Activated CD8-positive, alpha-beta memory T cell treated with anti-CD3 and anti-CD28 coated beads for 48 hours (primary cell): ENCODE results near the gene GATD1.

Experiments
- DNase-seq, 3 experiments: peaks; one replicate each; pipeline ENCODE4 v3.0.0-alpha.2; 2020; ENCODE audit warnings: low read depth in 2 of 3, low spot score in 2 of 3

The GATD1 gene

DNA sequence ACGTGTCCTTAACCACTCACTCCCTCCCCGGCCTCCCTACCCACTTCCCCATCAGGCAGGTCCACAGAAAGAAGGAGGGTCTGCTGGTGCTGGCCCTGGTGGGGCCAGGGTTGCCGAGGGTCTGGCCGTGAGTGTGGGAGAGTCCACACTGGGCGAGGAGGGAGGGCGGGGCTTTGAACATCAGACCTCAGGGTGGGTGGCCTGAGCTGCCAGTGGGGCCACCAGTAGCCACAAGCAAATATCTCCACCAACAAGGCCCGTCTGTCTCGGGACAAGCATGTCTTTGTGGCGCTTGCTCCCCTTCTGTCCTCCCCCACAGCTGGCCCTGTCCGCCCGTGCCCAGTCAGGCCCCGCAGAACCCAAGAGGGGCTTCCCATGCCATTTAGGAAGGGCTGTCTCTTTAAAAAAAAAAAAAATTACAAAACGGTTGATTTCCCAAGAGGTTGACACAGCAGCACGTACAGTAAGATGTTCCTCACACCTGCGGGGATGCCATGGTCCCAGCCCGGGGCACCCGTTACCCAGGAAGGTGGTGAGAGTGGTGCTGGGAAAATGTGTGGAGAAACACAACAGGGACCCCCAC, 47.7 kb downstream of the GATD1 start:
- DNase-seq = no peak

DNA sequence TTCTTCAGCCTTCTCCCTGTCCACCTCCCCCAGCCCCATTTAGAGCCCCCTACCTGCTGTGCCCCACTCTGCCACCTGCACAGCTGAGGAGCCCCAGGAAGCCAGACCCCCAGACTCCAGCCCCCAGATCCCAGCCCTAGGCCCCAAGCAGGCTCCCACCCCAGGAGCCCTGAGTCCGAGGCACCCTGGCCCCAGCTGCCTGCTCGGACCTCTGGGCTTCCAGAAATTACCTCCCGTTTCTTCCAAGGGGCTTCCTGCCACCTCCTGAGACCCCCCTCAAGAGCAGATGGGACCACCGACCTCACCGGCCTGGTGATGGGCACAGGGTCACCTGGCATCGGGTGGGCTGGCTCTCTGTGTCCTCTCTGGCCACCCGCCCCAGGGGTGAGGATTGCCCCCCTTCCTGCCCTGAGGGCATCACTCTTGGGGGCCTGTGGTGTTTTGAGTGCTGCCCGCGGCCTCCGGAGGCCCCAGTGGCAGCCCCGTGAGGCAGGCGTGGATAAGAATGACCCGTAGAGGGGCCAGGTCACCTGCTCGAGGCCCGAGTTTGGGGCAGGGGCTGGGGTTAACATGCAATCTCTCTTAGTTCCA, 48.3 kb downstream of the GATD1 start:
- DNase-seq = no peak

DNA sequence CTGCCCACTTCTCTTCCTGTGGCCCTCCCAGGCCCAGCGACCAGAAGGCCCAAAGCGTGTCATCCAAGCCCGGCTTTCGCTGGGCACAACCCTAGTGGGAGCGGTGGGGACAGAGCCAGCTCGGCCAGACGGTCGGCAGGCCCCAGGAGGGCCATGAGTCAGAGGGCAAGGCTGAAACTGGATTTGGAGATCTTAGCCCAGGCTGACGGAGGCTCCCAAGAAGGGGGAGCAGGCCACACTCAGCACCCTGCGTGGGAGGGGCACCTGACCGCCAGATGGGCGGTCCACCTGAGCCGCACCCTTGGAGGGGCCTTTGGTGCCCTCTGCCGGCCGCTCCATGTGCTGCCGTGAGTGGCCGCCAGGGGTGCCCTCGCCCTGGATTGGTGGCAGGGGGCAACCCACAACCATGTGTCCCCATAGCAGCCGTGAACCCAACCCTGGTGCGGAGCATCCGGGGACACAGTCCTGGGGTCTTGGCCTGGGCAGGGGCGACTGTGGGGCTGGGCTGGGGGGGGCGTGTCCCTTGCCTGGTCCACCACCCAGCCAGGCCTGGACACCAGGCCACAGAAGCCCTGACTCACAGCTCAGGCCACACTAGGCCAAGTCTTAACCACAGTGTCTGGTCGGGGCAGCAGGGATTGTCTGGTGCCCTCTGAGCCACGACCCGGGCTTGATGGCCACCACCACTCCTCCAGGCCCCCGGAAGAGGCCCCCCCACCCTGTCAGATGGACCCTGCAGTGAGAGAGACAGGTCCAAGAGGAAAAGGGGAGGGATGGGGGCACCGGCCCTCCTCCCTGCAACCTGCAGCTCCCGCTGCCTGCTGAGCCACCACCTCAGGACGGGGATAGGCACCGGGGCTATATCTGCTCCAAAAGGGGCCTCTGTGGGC, 49.2 kb downstream of the GATD1 start:
- peak; percentile 64 to 76 (median 66) for DNase-seq

DNA sequence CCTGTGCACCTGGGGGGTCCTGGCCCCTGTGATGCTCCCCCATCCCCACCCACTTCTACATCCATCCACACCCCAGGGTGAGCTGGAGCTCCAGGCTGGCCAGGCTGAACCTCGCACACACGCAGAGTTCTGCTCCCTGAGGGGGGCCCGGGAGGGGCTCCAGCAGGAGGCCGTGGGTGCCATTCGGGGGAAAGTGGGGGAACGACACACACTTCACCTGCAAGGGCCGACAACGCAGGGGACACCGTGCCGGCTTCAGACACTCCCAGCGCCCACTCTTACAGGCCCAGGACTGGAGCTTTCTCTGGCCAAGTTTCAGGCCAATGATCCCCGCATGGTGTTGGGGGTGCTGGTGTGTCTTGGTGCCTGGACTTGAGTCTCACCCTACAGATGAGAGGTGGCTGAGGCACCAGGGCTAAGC, 50.0 kb downstream of the GATD1 start:
- DNase-seq = no peak

DNA sequence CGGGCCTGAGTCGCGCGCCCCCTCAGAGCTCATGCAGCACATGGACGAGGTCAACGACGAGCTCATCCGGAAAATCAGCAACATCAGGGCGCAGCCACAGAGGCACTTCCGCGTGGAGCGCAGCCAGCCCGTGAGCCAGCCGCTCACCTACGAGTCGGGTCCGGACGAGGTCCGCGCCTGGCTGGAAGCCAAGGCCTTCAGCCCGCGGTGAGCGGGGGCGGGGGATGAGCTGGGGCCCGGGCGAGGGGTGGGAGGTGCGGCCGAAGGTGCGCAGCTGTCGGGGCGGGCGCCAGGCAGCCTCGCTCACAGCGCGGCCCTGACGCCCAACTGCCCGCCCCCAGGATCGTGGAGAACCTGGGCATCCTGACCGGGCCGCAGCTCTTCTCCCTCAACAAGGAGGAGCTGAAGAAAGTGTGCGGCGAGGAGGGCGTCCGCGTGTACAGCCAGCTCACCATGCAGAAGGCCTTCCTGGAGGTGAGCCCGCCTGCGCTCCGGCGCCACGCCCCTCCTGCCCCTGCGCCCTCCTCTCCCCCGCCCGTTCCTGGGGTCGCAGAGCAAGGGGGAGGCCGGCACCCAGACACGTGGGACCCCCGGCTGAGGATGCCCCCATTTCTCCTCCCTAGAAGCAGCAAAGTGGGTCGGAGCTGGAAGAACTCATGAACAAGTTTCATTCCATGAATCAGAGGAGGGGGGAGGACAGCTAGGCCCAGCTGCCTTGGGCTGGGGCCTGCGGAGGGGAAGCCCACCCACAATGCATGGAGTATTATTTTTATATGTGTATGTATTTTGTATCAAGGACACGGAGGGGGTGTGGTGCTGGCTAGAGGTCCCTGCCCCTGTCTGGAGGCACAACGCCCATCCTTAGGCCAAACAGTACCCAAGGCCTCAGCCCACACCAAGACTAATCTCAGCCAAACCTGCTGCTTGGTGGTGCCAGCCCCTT, 50.7 kb downstream of the GATD1 start:
- DNase-seq = no peak

DNA sequence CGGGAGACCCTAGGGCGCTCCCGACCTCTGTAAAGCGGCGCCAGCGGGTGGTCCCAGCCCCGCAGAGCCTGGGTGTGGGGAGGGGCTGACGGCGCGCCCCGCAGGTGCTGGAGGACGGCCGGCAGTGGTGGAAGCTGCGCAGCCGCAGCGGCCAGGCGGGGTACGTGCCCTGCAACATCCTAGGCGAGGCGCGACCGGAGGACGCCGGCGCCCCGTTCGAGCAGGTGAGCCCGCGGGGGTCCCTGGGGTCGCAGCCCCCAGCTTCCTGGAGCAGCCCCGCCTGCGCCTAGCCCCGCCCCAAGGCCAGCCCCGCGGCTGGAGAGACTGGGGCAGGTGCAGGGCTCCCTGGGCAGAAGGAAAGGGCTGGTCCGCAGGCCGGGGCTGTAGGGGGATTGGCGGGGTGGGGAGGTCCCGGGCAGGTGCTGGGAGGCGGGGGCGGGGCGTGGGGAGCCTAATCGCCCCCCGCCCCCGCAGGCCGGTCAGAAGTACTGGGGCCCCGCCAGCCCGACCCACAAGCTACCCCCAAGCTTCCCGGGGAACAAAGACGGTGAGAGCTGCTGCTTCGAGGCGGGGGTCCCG, 51.6 kb downstream of the GATD1 start:
- no peak for DNase-seq

DNA sequence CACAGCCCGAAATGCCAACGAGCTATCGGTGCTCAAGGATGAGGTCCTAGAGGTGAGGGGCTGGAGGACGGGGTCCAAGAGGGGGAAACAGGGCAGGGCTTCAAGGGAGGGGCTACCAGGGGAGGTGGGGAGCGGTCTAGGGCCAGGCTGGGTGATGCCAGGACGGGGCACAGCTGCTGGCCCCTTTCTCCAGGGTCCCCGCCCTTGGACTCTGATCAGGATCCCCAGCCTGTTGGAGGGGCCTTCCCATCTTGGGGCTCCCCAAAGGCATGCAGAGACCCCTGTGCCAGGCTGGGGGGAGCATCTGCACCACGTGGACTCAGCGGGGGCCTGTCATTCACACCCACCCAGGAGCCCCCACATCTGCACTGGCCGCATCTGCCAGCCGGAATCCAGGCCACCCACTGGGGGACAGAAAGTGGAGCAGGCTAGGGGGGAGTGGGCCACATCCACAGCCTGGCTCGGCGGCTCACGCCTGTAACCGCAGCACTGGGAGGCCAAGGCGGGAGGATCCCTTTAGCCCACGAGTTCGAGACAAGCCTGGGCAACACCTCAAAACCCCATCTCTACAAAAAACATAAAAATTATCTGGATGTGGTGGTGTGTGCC, 52.4 kb downstream of the GATD1 start:
- no peak for DNase-seq

DNA sequence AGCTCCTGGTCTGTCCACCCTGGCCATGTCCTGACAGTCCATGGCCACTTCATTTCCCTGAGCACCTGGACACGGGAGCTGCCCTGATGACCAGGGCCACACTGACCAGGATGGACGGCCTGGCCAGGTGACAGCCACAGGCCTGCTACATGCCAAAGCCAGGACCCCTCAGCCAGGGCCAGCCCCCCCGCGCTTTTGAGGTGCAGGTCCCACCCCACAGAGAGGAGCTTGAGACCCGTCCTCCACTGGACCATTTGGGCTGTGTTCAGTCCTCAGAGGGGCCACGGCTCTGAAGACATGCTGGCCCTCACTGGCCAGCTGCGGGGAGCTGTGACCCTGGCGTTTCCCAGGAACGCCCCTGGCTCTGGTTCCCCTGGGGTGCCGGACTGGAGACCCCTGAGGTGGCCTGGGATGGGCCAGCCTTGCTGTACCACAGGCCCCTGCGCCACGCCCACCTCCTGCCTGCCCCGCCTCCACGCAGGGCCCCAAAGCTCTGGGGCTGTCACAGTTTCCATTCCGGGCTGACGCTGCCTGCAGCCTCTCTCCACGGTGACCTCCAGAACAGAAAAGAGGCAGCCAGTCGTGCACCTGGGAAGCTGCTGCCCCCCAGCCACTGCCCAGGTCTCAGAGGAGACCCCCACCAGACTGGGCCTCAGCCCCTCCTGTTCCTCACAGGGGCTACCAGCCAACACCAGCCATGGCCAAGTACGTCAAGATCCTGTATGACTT, 53.1 kb downstream of the GATD1 start:
- no peak for DNase-seq

DNA sequence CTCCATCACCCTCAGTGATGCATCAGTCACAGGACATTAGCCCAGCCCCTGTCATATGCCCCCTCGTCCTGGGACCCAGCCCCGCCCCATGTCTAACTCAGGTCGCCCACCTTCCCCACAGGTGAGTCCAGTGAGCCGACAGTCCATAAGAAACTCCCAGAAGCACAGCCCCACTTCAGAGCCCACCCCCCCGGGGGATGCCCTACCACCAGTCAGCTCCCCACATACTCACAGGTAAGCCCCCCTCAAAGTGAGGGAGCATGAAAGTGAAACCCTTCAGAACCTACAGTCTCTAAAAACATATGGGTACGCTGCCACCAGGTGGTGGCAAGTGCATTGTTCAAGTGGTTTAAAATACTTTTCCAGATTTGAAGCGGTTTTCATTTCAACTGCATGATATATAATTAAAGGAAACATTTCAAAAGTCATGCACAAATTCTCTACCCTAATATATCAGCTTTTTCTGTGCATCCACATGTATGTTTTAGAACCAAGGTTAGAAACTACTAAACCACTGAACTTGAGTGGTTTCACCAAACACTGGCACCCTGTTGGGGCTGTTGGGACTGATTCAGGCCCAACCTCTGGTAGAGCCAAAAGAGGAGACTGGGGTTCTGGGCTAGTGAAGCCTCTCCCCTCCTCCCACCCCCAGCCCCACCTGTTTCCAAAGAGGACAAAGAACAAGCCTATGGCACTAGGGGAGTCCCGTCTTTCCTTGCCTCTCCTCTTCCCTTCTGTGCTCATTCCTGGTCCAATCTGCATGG, 54.0 kb downstream of the GATD1 start:
- no peak for DNase-seq

DNA sequence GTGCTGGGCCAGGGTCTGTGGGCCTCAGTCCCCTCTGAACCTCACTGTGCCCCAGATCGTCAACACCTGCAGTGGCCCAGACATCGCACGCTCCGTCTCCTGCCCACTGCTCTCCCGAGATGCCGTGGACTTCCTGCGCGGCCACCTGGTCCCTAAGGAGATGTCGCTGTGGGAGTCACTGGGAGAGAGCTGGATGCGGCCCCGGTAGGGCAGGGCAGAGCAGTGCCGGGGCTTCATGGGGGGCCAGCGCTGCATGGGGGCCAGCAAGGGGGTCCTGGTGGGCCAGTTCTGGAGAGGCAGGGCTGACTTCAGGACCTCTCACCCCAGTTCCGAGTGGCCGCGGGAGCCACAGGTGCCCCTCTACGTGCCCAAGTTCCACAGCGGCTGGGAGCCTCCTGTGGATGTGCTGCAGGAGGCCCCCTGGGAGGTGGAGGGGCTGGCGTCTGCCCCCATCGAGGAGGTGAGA, 54.9 kb downstream of the GATD1 start:
- no peak for DNase-seq

DNA sequence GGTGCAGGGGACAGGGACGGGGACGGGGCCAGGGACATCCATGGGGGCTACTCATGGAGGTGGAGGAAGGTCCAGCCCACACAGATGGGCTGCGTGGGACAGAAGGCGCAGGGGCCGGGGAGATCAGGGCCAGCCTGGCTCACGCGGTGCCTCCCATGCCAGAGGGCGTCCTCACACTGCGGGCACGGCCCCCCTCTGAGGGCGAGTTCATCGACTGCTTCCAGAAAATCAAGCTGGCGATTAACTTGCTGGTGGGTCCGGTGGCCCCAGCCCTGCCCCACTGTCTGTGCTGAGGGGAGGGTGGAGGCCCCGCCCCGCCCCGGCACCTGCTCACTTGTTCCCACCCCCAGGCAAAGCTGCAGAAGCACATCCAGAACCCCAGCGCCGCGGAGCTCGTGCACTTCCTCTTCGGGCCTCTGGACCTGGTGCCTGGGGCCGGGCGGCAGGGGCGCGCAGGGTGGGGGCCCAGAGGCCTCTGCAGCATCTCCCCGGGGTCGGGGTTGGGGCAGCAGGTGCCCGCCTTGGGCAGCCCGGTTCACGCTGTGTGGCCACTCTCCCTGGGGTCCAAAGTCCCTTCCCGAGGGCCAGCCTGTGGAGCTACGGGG, 55.4 kb downstream of the GATD1 start:
- DNase-seq = no peak

DNA sequence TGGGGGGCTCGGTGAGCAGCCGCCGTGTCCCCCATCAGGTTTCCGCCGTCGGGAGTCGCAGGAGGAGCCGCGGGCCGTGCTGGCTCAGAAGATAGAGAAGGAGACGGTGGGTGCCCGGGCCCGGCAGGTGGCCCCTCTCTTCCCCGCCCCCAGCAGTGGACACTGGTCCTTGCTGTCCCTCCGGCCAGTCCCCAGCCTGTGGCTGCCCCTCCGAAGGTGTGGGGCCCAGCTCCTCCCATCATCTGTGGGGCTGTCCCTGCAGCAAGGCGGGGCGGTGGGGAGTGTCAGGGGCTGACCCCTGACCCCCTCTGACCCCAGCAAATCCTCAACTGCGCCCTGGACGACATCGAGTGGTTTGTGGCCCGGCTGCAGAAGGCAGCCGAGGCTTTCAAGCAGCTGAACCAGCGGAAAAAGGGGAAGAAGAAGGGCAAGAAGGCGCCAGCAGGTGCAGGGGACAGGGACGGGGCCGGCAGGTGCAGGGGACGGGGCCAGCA, 56.0 kb downstream of the GATD1 start:
- DNase-seq = no peak

DNA sequence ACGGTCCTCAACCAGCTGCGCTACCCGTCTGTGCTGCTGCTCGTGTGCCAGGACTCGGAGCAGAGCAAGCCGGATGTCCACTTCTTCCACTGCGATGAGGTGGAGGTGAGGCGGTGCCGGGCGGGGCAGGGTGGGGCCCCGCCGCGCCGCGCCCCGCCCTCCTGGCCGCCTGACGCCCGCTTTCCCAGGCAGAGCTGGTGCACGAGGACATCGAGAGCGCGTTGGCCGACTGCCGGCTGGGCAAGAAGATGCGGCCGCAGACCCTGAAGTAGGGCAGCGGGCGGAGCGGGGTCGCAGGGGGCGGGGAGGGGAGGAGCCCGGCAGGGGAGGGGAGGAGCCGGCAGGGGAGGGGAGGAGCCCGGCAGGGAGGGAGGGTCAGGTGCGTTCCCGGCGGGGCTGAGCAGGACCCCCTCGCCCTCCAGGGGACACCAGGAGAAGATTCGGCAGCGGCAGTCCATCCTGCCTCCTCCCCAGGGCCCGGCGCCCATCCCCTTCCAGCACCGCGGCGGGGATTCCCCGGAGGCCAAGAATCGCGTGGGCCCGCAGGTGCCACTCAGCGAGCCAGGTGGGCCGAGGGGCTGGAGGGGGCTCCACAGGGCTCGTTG, 56.5 kb downstream of the GATD1 start:
- no peak for DNase-seq

DNA sequence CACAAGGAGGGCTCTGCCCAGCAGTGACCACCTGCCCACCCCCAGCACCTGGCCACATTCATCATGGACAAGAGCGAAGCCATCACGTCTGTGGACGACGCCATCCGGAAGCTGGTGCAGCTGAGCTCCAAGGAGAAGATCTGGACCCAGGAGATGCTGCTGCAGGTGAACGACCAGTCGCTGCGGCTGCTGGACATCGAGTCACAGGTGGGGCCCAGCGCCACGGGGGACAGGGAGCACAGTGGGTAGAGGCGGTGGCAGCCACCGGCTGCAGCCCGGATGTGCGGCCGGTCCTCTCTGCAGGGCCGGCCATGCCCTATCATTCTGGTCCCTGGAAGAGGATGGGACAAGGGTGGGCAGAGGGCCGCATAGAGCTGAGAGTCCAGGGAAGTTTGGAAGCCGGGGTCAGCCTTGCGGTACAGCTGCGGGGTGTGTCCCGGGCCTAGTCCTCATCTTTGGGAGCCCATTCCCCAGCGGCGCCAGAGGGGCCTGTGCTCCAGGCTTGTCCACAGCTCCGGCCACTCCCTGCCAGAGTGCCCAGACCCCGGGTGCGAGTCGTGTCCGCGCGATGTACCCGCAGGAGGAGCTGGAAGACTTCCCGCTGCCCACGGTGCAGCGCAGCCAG, 57.2 kb downstream of the GATD1 start:
- no peak for DNase-seq

DNA sequence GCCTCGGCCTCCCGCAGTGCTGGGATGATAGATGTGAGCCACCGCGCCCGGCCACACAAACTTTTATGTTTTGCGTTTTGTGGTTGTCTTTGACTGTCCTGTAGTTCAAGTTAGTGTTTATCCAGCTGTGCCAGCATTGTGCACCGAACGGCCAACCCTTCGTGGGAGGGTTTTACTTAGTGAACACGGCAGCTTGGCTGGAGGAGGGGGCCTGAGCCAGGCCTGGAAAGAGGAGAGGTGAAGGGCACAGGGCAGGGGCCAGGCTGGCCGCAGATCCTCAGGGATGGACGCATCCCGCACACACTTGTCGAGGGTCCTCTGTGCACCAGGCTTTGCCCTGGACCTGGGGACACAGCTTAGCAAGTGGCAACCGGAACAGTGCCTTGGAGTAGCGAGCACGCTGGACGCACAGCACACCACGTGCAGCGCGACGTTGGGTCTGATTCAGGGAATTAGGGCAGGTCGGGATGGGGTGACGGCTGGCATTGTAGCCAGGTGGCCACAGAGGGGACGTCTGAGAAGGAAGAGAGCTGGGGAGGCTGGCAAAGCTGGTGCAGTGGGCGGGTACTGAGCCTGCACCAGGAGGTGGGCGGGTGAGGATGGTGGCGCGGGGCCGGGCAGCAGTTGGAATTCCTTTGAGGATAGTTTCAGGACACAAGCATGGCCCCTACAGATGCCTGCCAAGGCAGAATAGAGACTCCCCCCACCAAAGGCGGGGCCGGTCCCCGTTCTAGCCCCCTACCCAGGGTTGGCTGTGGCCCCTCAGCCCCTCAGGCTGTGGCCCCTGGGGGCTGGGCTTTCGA, 57.9 kb downstream of the GATD1 start:
- DNase-seq = no peak
